GM19023 (cell line): ENCODE results near the gene PDGFC.

Experiments
- ATAC-seq: cut with Tn5 transposase; IDR thresholded peaks from one replicate; pipeline ENCODE4 v1.9.1; 2021; ENCODE audit warnings: mild to moderate bottlenecking, moderate library complexity; ENCODE audit not compliant: unreplicated experiment

PDGFC gene

DNA sequence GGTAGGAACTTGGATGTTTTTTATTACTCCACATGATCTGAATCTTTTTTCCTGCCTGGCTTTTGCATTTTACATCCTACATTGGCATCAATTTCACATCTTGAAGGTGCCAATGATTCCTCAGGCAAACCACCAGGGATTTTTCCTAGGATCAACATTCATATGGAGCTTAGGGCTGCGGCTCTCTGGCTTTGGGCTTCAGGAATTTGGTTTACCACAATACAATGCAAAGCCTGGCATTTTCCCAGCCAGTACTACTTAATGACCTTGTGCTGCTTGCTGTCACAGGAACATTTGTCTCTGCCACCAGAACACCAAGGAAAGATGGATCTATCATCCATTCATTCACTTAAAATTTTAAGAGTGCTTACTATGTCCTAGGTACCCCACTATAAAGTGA, 180.7 kb downstream of the PDGFC start:
- no peak for ATAC-seq

DNA sequence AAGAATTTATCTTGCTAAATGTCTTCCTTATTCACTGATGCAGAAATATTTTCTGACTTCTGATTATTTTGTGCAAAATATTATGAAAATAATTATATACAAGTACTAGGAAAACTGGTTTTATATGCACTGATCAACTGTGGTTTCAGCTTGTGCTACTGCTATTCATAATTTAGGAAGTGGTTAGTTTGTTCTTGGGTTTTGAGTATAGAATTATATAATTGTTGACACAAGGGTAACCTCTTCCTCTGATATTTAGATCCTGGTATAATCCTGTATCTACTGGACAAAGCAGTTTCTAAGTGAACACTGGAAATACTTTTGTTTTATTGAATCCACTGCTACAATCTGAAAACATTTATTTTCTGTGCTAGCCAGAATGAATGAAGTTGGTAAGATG, 182.8 kb downstream of the PDGFC start:
- ATAC-seq, result no peak

DNA sequence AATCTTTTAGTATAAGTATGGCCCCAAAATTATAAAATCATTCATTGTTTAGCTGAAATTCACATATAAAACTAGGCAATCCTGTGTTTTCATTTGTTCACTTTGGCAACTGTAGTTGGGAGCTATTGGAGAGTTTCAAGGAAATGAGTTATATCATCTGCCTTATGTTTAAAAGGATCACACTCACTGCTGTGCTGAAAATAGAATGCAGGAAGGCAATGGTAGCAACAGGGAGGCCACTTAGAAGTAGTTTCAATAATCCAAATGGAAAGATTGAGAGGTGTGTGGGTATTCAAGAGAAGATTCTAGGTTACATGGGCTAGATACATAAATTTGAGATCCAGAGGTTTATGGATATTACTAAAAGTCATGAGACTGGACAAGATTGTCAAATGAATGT, 184.9 kb downstream of the PDGFC start:
- ATAC-seq, result no peak

DNA sequence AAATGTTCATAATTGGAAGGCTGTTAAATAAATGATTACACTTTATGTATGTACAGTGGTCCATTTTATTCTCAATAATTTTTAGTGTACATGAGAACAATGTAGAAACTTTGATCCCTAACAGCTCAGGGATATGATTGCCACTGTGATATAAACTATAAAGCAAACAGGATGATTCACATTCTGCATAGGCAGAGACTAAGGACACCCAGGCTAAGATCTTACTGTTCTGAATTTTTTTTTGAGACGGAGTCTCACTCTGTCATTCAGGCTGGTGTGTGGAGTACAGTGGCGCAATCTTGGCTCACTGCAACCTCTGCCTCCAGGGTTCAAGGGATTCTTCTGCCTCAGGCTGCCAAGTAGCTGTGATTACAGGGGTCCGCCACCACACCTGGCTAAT, 186.6 kb downstream of the PDGFC start:
- ATAC-seq, result no peak

DNA sequence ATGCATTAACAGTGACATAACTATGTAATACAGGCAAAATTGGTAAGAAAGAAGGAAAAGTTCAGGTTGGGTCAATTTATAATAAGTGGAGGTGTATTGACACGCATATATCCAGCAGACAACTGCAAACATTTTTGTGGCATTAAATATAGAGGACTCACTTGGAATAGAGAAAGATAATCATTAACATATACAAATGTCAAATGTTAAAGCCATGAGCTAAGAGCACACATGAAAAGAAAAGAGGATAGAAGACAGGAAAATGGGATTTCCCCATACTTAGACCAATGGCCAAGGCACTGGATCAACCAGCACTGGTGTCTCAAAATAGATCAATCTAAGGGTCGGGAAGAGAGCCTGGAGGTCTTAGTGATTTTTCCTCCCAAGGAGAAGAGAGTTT, 187.6 kb downstream of the PDGFC start:
- no peak for ATAC-seq

DNA sequence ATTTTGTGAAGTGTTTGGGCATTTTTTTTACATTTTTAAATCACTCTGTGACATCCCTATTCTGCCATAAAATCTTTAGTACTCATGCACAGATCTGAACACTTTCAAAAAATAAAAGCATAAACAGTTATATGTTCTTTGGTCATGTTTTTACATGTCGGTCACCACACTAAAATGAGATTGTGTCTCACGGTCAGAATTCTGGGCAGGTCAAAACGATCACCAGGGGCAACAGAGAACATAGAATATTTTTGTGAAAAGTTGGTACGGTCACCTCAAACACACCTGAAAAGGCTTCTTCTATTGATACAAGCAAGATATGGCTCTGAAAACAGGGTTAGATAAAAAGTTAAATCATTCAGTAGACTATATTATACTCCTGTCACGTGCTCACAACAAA, 189.1 kb downstream of the PDGFC start:
- no peak for ATAC-seq

DNA sequence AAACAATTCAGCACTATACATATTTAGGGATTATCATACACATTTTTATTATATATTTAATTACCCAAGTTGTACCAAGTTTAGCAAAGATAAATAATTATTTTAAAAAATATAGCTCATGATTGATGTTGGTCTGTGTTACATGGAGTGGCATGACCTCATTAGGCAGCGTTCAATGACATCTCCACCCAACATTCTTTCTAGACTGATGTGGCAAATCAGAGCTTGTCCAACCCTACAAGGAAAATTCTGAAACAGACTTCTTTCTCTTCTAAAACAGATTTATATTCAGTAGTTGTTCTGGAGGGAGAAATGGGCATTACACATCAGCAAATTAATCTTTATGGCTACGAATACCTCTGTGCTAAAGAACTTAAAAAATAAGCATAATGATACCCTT, 189.7 kb downstream of the PDGFC start:
- no peak for ATAC-seq

DNA sequence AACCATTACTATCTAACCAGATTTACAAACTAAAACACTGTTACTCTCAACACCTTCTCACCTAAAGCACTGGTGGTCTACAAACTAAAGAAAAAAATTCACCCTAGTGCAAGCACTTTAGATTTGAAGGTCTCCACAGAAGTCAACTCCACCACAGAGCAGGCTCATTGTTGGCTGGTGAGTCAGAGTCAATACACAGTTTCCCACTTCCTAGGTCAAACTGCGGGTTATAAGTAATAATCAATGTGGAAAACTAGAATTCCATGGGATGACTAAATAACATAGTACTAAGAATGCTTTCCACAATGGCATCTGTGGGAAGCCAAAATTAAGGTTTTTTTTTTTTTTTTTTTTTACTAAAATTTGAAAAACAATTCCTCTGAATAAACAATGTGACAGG, 191.8 kb downstream of the PDGFC start:
- no peak for ATAC-seq

DNA sequence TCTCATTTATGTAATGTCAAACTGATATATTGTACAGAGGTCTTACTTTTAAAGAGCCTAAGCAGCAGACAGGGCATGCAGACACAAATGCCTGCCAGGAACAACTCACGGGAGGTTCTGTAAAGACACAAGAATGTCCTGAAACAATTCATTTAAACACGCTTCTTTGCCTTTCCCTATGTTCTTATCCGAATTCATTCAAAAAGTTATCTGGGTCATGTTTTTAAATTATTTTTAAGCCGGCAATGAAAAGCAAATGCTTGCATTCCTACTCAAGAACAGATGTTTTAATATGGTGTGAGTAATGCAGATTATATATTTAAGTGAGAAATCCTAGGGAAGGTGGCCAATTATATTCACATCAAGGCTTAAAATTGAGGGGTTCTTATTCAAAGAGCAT, 192.6 kb downstream of the PDGFC start:
- ATAC-seq, result no peak

DNA sequence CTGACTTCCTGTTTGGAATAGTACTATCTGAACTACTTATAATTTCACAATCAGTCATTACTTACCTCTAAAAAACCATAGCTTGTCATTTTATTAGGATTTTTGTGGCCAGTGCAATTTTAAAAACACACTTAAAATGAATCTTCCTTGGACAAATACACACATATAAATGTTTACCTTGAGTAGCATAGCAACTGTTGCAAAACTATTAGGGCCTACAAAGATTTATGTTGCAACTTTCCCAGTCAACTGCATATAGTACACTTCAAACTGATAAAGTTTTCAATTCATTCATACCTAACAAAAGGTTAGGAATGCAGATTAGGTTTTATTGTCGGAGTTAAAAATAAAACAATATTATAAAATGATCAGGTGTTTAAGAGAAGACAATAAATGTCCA, 193.0 kb downstream of the PDGFC start:
- no peak for ATAC-seq

DNA sequence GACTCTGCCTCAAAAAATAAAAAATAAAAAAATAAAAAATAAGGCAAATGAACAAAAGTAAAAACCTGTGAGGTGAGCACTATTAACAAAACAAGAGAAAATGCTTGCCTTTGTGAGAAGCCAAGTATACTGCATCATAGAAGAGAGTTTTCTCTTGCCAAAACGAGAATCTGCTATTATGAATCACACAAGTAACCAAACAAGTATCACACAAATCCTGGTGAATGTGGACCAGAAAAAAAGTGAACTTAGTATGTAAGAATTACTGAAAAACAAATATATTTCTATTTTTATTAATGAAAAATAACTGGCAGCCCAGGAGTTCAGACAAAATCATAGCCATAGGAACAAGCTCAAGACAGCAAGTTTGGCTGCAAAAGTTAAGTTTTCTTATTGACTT, 193.5 kb downstream of the PDGFC start:
- no peak for ATAC-seq

DNA sequence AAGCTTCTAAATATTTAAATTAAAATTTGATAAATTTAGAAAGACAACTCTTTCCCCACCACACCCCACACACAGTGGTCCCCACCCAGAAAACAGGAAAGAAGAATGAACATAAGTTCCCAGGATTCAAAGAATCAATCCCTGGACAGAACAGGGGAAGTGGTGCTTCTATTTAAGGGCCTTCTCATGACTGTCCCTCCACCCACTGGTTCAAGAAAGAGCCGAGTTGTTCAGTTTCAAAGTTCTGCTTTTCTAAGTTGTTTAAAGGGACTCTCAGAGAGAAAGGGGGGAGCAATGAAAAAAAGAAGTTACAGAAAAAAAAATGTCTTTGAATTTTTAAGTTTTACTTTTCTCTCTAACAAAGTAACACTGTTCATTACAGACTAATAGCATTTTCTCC, 195.8 kb downstream of the PDGFC start:
- ATAC-seq, result no peak

DNA sequence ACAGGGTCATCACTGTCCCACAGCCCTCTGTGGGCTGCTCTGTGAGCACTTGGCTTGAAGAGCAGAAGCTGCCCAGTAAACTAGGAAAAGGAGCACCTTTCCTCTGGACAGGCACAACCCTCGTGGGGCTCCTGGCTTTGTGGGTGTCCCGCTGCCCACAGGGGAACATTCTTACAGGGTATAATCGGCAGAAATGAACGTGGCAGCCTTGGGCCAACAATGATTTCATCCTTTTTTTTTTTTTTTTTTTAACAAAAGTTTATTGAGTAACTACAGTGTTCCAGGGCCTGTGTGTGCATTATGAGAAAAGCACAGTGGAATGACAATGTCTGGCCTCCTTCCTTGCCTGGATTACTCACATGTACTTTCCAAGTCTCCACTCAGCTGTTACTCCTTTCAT, 197.2 kb downstream of the PDGFC start:
- no peak for ATAC-seq

DNA sequence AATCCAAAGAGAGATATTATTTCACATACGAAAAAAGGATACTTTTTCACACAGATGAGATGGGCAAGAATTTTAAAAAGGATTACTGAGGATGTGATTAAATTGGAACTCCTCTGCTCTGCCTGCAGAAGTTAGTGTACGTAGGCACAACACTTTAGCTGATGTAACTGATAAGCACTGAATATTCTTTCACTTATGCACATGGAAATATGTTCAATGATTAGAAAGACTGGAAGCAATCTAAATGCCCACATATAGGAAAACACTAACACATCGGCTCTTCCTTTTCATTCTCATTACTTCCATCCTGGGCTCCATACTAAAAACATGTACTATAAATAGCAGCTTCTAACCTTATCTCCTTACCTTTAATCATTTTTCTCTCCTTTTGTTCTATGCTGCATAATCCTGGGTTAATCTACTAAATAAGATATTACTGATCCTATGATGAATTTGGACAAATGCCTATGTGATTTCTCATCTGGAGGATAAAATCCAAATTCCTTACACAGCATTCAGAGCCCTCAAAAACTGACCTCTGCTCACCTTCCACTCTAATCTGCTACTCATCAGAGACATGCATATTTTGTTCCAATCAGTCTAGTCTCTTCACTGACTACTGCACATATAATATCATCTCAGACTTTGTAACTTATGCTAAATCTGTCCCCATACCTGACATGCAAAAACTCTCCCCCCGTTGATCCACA, 197.8 kb downstream of the PDGFC start:
- no peak for ATAC-seq

DNA sequence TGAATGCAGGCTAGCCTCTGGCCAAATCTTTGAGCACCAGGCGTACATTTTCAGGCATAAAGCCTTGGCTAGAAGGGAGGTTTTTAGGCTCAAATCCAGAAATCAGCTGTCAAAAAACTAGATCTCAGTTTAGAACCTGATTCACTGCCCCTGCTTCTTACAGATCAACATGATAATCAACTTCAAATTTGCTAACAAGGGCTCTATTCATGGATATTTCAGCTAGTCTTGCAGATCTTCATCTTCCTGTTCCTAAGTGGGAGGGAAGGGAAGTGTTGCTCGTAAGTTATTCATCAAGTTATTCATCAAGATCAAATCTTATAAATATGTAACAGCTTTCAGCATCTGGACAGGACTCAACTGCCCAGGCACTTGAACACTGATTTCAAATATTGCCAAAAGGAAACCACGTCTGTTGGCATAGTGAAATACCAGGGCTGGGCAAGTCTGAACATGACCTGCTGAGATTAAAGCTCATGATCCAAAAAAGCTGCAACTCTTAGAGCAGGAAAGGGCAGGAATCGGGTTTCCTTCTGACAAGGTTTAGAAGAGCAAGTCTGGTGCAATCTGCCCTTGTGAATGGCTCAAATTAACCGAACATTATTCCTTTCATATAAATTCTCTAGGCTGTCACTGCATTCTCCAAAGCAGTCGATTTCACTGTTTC, 200.3 kb downstream of the PDGFC start:
- ATAC-seq, result no peak

DNA sequence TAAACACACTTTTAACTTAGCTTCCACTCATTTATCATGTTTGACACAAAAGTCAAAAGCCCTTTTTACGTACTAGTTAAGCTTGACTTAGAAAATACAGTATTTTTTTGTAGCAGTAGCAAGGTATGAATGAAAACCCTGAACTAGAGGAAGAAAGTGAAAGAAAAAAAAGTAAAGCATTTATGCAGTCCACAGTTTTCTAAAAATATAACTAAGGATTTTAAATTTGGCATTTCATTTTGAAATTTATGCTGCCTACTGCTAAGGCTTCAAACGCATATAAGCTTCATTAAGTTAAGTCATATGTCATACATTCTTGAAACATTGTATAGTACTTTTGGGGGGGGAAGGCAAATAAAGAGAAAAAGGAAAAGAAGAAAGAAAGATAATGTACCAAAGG, 201.5 kb downstream of the PDGFC start:
- ATAC-seq, result no peak

DNA sequence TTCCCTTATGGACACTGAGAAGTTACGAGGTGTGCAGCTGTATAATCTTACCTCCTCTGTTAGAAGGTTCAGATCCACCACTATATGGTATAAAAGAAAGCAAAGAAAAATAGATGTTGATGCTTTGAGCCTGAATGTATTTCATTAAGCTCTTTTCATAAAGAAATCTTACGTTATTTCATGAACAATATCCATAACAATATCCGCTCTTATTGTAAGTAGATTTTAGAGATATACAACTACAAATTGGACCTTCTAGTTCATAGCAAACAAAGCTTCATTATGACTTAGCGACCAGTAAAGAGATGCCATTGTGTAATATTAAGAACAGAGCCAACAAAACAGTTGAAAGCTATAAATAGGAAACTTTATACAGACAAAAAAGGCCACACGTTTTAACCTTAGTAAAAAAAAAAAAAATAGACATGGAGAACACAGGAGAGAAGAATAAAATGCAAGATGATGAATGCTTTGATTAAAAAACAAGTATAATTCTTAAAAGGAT, 203.6 kb downstream of the PDGFC start:
- no peak for ATAC-seq

DNA sequence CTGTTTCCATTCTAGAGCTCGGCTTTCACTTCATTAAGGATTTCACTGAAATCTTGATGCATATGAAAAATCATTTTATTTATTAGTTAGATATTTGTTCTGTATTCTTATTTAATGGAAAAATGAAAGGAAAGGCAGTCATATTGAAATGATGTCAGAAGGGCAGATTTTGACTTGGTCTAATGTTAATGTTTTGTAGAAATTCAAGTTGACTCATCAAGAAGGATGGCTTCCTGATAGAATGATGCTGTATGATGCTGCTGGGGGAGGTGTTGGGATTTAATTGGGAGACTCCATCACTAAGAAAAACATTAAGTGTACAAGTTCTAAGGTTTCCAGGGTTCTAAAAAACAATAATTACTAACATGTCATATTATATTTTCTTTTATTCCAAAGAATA, 204.8 kb downstream of the PDGFC start:
- no peak for ATAC-seq

DNA sequence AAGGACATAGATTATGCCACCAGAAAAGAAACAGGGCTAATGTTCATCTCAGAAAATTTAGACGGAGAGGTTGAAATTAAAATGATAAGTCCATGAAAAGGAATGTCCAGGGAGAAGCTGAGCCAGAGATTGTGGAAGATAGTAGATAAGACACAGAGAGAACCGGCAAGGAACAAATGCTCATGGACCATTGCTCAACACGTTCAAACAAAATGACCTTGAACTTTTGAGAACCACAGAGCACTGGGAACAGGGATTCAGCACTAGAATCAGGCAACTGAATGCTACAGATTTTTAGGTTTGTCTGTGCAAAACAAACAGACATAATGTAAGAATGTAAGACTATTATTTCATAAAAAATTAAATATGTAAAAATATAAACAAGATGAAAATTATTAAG, 206.3 kb downstream of the PDGFC start:
- ATAC-seq, result no peak

DNA sequence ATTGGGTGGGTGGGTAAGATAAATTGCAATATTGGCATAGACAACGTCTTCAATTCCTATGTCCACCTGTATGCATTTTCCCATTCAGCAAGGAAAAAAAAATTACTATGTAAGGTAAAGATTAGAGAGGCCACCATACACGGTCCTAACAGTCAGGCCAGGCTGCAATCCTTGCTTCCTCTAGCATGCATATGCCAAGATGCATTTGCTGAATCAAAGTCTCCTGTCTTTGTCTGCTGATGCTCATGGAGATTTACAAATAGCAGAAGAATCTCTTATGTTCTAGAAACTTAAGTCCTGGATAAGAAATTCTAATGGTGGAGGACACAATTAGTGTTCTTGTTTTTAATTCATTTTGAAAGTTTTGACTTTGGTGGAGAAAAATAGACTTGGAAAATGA, 206.8 kb downstream of the PDGFC start:
- no peak for ATAC-seq

DNA sequence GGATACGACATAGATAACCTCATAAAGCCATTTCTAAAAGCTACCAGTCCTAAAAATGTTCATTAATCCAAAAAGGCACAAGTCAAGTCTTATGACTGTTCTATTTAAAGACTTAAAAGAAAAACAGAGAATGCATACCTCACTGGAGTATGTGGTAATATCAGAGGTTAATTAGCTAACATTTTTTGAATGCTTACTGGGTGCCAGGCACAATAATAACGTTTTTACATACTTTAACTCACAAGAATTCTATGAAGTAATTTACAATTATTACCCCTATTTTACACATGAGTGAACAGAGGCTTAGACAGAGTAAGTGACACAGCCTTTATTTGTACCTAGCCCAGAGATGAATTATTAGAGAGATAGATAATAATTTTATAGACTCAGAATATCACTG, 207.5 kb downstream of the PDGFC start:
- no peak for ATAC-seq

DNA sequence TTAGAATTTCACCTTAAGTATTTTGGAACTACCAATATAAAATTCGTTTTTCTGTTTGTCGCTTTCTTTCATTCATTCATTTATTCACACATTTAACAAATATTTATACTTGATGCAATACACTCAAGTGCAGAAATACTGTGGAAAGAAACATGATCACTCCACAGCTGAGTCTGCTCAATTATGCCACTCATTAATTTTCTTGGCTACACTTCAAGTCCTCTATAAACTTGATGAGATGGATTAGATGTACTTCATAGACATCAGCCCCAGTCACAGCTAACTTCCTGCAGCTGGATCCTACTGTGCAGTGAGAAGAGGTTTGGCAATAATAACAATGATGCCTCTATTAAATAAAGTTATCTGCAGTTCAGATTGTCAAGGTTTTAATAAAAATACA, 208.1 kb downstream of the PDGFC start:
- ATAC-seq, result no peak

DNA sequence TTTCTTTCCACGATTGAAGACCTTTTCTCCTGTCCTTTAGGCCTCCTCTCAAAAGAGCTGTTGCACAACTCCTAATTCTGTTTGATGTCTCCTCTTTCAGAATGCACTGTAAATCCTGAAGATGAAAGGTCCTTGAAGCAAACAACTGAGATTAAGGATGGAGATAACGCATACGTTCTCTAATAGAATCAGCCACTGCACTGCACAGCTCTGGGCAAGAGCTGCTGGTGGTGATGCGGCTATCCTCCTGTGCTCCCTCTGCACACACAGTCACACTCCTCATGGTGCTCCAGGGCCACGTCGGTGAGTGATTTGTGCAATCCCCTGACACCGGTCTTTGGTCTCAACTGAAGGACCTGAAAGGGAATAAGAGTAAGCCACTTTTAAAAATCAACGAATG, 208.7 kb downstream of the PDGFC start:
- no peak for ATAC-seq
